ENCODE data around the gene CCDC146.
"Not testable (repeated sequence)": the region's sequence is repeated elsewhere in the genome, so short reads cannot be mapped to it uniquely, and the experiment has no call there.

DNA sequence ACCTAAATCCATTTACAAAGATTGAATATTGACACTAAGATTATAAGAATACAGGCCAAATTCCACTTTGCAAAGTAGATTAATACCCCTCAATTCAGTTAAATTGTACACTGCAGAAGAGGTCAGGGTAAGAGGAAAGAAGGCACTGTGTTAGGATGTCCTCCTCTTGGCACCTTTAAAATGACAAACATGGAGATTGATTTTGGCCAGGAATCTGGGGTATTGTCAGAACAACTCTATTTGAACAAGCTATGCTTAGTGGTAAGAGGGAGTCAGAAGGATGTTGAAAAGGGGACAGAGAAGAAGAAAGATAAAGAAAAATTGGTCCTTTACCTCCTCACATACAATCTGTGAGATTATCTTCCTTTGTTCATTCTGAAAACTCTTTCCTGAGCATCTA lies 55.6 kb downstream of the CCDC146 start:
- TF ChIP-seq POLR2A (IDR thresholded peaks at IDR 0.05): not testable (repeated sequence)
- TF ChIP-seq, protein P1, sequence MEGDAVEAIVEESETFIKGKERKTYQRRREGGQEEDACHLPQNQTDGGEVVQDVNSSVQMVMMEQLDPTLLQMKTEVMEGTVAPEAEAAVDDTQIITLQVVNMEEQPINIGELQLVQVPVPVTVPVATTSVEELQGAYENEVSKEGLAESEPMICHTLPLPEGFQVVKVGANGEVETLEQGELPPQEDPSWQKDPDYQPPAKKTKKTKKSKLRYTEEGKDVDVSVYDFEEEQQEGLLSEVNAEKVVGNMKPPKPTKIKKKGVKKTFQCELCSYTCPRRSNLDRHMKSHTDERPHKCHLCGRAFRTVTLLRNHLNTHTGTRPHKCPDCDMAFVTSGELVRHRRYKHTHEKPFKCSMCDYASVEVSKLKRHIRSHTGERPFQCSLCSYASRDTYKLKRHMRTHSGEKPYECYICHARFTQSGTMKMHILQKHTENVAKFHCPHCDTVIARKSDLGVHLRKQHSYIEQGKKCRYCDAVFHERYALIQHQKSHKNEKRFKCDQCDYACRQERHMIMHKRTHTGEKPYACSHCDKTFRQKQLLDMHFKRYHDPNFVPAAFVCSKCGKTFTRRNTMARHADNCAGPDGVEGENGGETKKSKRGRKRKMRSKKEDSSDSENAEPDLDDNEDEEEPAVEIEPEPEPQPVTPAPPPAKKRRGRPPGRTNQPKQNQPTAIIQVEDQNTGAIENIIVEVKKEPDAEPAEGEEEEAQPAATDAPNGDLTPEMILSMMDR (IDR thresholded peaks at IDR 0.05): not testable (repeated sequence)
